Activated CD4-positive, CD25-positive, alpha-beta regulatory T cell treated with anti-CD3 and anti-CD28 coated beads, Interleukin-2, amount 50 U/mL, for 72 hours (primary cell): ENCODE data around the gene PHPT1.
A peak's percentile ranks its signal among the peaks of the same experiment; 100 is the strongest.
"Not testable (repeated sequence)": the region's sequence is repeated elsewhere in the genome, so short reads cannot be mapped to it uniquely, and the experiment has no call there.

ENCODE experiments used
- DNase-seq: peaks from one replicate; pipeline ENCODE4 v3.0.0; 2021

Gene PHPT1

GRCh38 chr9:136849038-136849959, at the start of gene PHPT1:
Gene PHPT1, plus strand, starts transcription at chr9:136849409. Its CDS starts 22 bp downstream, at chr9:136849431.
- peak; percentile 97 for DNase-seq

DNA sequence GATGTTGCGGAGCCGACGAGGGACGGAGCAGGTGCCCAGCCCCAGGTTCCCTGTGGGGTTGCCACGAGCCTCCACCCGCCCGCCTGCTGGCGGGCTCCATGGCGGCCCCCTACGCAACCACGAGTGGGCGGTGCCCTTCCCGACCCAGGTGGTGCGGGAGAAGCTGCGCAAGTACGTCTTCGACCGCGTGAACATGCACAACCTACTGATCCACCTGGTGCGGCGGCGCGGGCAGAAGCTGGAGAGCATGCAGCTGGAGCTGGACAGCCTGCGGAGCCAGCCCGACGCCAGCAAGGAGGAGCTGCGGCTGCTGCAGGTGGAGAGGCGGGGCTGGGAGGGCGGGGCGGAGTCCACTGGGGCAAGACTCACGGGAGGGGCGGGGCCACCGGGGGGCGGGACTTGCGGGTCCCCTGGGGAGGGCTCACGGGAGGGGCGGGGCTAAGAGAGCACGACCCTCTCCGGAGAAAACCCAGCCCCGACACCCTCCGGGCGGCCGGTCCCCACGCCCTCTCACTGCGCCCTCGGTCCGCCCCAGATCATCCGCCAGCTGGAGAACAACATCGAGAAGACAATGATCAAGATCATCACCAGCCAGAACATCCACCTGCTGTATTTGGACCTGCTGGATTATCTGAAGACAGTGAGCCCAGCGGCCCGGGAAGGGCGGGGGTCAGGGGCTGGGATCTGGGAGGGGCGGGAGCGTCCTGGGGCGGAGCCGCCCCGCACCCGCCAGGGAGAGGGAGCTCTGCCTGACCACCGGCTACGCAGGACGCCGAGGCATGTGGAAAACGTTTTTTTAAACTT, 49.2 kb upstream of the PHPT1 start:
- DNase-seq, result peak; percentile 72

GRCh38 chr9:136802321-136802720, 46.9 kb upstream of the PHPT1 start:
- DNase-seq, result no peak

GRCh38 chr9:136803009-136803550, 46.1 kb upstream of the PHPT1 start:
- not testable (repeated sequence) for DNase-seq

GRCh38 chr9:136803551-136804508, 45.4 kb upstream of the PHPT1 start:
- DNase-seq, result no peak

- DNase-seq, result no peak
These were observed 44.6 kb upstream of the PHPT1 start for GRCh38 chr9:136804509-136805206.

DNA sequence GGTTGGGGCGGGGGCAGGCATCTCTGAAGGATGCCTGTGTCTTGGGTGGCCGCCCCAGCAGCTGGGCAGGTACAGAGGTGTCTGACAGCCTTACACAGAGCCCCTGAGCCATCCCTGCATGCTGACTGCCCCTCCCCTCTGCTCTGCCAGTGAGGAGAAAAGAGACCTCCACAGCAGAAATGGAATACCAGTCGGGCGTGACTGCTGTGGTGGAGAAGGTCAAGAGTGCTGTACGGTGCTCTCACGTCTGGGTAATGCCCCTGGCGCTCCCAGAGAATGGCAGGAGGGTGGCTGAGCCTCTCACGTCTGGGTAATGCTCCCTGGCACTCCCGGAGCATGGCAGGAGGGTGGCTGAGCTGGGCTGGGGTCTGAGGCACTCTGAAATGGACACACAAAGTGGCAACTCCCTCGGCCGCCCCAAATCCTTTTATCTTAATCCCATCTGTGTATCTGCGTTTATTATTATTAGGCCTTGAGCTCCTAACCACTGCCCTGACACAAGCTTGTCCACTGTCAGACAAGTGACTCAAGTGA, 43.9 kb upstream of the PHPT1 start:
- DNase-seq, result no peak

DNA sequence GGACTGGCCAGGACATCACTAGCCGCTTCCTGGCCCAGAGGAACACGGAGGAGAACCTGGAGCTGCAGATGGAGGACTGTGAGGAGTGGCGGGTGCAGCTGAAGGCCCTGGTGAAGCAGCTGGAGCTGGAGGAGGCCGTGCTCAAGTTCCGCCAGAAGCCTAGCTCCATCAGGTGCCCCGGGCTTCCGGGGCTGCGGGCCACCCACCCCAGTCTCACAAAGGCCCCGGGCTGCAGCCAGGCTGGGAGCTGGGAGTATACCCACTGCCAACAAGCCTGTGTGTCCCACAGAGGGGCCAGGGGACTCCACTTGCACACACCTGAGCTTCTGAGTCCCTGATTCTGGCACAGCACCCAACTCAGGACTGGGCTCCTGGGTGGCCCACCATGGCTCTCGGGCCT, 43.1 kb upstream of the PHPT1 start:
- DNase-seq, result no peak

DNA sequence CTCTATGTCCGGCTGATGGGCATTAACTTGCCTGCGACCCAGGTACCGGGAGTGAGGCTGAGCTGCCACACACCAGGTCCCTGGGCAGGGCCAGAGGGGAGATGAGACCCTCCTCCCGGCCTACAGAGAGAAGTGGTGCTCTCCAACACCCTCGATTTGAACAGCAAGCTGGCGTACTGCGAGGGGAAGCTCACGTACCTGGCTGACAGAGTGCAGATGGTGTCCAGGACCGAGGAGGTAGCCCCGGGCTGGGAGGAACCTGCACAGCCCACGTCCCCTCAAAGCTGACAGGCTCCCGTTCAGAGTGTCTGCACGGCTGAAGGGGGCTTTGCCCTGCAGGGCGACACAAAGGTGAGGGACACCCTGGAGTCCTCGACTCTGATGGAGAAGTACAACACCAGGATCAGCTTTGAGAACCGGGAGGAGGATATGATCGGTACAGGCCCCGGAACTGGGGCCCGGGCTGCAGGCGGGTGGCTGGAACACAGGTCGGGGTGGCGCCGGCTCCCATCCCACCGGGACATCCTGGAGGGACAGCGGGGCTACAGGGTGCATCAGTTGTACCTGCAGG, 42.5 kb upstream of the PHPT1 start:
- DNase-seq, result no peak

GRCh38 chr9:136807281-136808074, 41.7 kb upstream of the PHPT1 start, which contains the start of gene RABL6:
Gene RABL6, plus strand, starts transcription at chr9:136807948. Its CDS starts 249 bp downstream, at chr9:136808197.
- peak; percentile 87 for DNase-seq

- DNase-seq, result no peak
These were observed 41.0 kb upstream of the PHPT1 start for GRCh38 chr9:136808075-136808805.

DNA sequence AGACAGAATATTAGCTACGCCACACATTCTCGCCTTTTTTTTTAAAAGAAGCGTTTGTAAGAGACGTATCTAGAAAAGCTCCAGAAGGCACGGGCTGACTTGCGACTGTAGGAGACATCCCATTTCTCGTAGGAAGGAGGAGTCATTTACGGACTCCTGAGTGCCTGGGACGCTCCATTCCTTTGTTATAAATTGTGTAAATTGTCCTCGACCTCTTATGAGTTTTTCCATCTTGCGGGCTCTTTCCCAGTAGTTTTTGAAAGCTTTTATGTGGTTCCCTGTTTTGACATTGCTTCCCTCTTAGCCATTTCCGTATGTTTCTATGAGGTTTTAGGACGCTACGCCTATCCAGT, 40.4 kb upstream of the PHPT1 start:
- no peak for DNase-seq

GRCh38 chr9:136814725-136815421, 34.3 kb upstream of the PHPT1 start:
- DNase-seq, result no peak

DNA sequence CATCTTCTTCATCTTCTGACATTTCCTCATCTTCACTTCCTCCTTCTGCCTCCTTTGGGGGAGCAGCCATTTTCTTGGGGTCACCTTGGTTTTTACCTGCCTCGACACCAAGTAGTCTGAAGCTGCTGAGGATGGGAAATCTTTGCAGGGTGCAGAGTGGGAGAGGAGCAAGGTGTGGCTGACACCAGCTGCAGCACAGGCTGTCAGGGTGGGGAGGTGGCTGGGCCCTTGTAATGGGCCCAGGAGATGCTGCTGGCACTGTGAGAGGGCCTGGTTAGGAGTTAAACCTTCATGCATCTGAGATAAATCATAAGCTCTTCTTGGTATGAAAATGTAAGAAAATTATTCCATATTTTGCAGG, 33.8 kb upstream of the PHPT1 start:
- DNase-seq, result no peak

- no peak for DNase-seq
These were observed 28.0 kb upstream of the PHPT1 start for GRCh38 chr9:136820971-136821825.

- DNase-seq, result no peak
These were observed 27.2 kb upstream of the PHPT1 start for GRCh38 chr9:136821826-136822544.
